Nephron (organoid): ENCODE measurements around the gene TRIM44.

Experiments used
- H3K27ac Mint-ChIP-seq, 3 experiments: 2 replicates each; pipeline ENCODE4 v1.8.0; 2020; ENCODE audit warnings: mixed read lengths in 3 of 3, mild to moderate bottlenecking in 2 of 3, moderate library complexity in 1 of 3
- H3K27me3 Mint-ChIP-seq: 2 replicates; pipeline ENCODE4 v1.8.0; 2021; ENCODE audit warnings: low read depth, mild to moderate bottlenecking, moderate library complexity, mixed read lengths
- H3K36me3 Mint-ChIP-seq: 2 replicates; pipeline ENCODE4 v1.8.0; 2020; ENCODE audit warnings: low read depth, mixed read lengths
- H3K4me1 Mint-ChIP-seq: 2 replicates; pipeline ENCODE4 v1.8.0; 2020; ENCODE audit warnings: mixed read lengths
- H3K4me3 Mint-ChIP-seq, 3 experiments: 2 replicates each; pipeline ENCODE4 v1.8.0; 2020; ENCODE audit warnings: mild to moderate bottlenecking in 3 of 3, mixed read lengths in 3 of 3, moderate library complexity in 2 of 3
- H3K9me3 Mint-ChIP-seq: 2 replicates; pipeline ENCODE4 v1.8.0; 2020; ENCODE audit warnings: mixed read lengths
- TF ChIP-seq, protein P1 (sequence below), 3 experiments: fragments of 200-600 bp; sonication (generic); IDR thresholded peaks; one replicate each; pipeline ENCODE4 v1.5.0; 2021; ENCODE audit warnings: antibody characterized with exemption in 3 of 3; ENCODE audit not compliant: unreplicated experiment in 3 of 3

TRIM44 gene

DNA sequence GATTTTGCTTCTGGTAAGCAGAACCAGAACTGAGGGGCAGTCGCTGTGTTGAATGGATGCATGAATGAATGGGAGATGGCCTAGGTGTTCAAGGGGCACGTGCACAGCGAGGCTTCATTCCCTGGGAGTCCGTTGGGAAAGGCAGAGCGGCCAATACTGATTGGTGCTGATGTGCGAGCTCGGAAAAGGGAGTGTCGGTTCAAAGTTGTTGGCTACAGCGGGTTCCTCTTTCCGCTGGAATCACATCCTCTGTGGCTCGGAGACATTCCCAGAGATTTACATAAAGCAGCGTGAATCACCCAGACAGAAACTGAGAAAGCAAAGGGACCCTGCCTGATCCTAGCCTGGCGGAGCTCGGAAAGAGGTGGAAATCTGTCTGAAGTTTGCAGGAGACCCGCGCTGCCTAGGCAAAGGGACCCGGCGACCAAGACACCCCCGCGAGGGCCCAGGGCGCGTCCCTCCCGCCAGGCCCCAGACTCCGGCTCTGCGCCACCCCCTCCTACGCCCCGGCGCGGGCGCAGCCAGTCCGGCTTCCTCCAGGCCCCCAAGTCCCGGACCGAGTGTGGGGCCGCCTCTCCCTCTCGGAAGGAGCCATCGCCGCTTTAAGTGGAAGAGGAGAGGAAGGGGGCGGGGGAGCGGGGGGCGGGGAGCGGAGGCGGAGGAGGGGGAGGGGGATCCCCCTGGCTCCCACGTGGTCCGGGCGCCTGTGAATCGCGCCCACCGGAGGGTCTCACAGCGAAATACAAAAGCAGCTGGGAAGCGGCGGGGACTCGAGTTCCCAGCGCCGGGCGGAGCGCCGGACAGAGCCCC, 44.7 kb upstream of the TRIM44 start, which contains the start of gene FJX1:
TSS of gene FJX1 (plus strand) at position 774 of the 810 bp plus-strand sequence. CDS start 177 bp downstream, outside the sequence.
- TF ChIP-seq, protein P1, sequence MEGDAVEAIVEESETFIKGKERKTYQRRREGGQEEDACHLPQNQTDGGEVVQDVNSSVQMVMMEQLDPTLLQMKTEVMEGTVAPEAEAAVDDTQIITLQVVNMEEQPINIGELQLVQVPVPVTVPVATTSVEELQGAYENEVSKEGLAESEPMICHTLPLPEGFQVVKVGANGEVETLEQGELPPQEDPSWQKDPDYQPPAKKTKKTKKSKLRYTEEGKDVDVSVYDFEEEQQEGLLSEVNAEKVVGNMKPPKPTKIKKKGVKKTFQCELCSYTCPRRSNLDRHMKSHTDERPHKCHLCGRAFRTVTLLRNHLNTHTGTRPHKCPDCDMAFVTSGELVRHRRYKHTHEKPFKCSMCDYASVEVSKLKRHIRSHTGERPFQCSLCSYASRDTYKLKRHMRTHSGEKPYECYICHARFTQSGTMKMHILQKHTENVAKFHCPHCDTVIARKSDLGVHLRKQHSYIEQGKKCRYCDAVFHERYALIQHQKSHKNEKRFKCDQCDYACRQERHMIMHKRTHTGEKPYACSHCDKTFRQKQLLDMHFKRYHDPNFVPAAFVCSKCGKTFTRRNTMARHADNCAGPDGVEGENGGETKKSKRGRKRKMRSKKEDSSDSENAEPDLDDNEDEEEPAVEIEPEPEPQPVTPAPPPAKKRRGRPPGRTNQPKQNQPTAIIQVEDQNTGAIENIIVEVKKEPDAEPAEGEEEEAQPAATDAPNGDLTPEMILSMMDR (IDR thresholded peaks at IDR 0.05; ENCODE audit: unreplicated experiment in 3 of 3) = no peak
- Mint-ChIP-seq H3K4me1 (peaks cover 57% of the 10 kb centered on the region), H3K4me3 (peak within 1 kb of the TSS; percentile 89 to 92 (median 90)), H3K9me3 (no peaks in the 10 kb centered on the region), H3K36me3 (no peaks in the 10 kb centered on the region), H3K27me3 (no peaks in the 10 kb centered on the region), H3K27ac (peak within 1 kb of the TSS; percentile 90 to 95 (median 94))

DNA sequence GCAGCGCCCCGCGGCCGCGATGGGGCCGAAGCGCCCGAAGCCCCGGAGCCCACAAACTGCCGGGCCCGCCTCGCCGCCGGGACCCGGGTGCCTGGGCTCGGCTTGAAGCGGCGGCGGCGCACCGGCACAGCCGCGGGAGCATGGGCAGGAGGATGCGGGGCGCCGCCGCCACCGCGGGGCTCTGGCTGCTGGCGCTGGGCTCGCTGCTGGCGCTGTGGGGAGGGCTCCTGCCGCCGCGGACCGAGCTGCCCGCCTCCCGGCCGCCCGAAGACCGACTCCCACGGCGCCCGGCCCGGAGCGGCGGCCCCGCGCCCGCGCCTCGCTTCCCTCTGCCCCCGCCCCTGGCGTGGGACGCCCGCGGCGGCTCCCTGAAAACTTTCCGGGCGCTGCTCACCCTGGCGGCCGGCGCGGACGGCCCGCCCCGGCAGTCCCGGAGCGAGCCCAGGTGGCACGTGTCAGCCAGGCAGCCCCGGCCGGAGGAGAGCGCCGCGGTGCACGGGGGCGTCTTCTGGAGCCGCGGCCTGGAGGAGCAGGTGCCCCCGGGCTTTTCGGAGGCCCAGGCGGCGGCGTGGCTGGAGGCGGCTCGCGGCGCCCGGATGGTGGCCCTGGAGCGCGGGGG, 44.0 kb upstream of the TRIM44 start:
- H3K27me3 Mint-ChIP-seq = no peaks in the 10 kb centered on the region
- no peak overlapping the region for H3K27ac Mint-ChIP-seq
- H3K36me3 Mint-ChIP-seq = no peaks in the 10 kb centered on the region
- TF ChIP-seq, protein P1 (IDR thresholded peaks at IDR 0.05; ENCODE audit: unreplicated experiment in 3 of 3) = no peak
- H3K4me1 Mint-ChIP-seq = peaks cover 64% of the 10 kb centered on the region
- peak overlapping the region; percentile 76 to 90 (median 89) for H3K4me3 Mint-ChIP-seq
- H3K9me3 Mint-ChIP-seq = no peaks in the 10 kb centered on the region

DNA sequence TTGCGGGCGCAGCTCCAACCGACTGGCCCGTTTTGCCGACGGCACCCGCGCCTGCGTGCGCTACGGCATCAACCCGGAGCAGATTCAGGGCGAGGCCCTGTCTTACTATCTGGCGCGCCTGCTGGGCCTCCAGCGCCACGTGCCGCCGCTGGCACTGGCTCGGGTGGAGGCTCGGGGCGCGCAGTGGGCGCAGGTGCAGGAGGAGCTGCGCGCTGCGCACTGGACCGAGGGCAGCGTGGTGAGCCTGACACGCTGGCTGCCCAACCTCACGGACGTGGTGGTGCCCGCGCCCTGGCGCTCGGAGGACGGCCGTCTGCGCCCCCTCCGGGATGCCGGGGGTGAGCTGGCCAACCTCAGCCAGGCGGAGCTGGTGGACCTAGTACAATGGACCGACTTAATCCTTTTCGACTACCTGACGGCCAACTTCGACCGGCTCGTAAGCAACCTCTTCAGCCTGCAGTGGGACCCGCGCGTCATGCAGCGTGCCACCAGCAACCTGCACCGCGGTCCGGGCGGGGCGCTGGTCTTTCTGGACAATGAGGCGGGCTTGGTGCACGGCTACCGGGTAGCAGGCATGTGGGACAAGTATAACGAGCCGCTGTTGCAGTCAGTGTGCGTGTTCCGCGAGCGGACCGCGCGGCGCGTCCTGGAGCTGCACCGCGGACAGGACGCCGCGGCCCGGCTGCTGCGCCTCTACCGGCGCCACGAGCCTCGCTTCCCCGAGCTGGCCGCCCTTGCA, 43.3 kb upstream of the TRIM44 start:
- no peaks in the 10 kb centered on the region for H3K27me3 Mint-ChIP-seq
- H3K27ac Mint-ChIP-seq = peak overlapping the region; percentile 42 to 85 (median 84)
- peaks cover 70% of the 10 kb centered on the region for H3K4me1 Mint-ChIP-seq
- H3K36me3 Mint-ChIP-seq = no peaks in the 10 kb centered on the region
- TF ChIP-seq, protein P1 (IDR thresholded peaks at IDR 0.05; ENCODE audit: unreplicated experiment in 3 of 3) = no peak
- no peaks in the 10 kb centered on the region for H3K9me3 Mint-ChIP-seq
- H3K4me3 Mint-ChIP-seq = peak overlapping the region; percentile 87 to 92 (median 90)

DNA sequence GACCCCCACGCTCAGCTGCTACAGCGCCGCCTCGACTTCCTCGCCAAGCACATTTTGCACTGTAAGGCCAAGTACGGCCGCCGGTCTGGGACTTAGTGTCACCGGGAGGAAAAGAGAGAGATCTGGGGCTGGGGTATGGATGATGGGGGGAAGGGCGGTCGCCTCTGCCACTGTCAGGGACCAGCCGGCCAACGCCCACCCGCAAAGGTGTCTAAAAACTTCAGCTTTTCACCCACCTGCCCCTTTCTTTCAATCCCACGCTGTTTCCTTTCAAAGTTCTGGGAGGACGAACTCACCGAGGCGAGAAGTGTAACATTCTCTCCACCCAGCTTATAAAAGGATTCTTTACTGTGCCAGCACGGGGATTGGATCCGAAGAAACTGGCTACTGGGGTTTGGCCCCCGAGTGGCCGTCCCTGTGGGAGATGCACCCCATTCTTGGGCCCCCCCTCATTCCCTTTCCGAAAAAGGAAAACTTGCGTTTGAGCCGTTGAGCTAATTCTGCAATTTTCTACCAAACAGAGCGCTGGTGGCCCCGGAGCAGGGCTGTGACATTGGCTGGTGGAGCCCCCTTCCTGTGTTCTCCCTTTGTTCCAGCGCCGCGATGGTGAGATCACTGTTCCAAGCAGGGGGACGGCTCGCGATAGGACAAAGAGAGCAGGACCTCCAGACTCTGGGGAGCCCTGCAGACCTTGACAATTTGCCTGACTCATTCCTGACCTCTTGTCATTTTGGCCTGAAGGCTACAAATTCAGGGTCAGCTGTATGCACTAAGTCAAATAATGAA, 42.5 kb upstream of the TRIM44 start:
- Mint-ChIP-seq H3K27me3 (no peaks in the 10 kb centered on the region), H3K9me3 (no peaks in the 10 kb centered on the region)

DNA sequence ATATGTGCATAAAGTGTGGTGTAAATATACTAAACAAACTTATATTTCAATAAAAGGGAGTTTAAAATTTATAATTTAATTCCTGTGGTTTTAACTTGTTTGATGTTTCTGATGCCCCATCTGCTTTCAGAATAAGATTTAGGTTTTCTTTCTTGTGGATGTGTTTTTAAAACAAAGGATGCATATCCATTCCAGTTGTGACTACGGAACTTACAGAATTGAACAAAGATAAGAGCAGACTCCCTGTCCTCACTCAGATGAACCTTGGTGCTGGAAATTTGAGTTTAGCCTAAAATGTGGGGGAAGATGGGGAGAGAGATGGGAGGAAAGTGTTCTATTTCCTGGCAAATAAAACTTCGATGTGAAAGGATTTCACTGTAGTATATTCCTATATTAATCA, 41.8 kb upstream of the TRIM44 start:
- Mint-ChIP-seq H3K9me3 (no peaks in the 10 kb centered on the region), H3K27ac (peak overlapping the region; percentile 42 to 84 (median 51)), H3K4me1 (peaks cover 62% of the 10 kb centered on the region), H3K27me3 (no peaks in the 10 kb centered on the region), H3K36me3 (no peaks in the 10 kb centered on the region), H3K4me3 (peak overlapping the region; percentile 72 to 87 (median 80))
- TF ChIP-seq, protein P1 (IDR thresholded peaks at IDR 0.05; ENCODE audit: unreplicated experiment in 3 of 3) = no peak

More for the DNA sequence above, 42.5 kb upstream of the TRIM44 start:
- Mint-ChIP-seq H3K4me1 (peaks cover 69% of the 10 kb centered on the region), H3K27ac (peak overlapping the region; percentile 42 to 85 (median 84)), H3K36me3 (no peaks in the 10 kb centered on the region), H3K4me3 (peak overlapping the region; percentile 87 to 92 (median 90))
- TF ChIP-seq, protein P1 (IDR thresholded peaks at IDR 0.05; ENCODE audit: unreplicated experiment in 3 of 3) = no peak
